AG04449 (cell line): ENCODE data around the gene CXCL8.
A peak's percentile ranks its signal among the peaks of the same experiment; 100 is the strongest.

Source experiments
- CTCF ChIA-PET: fragments of 350-600 bp; formaldehyde crosslinking; extraction: SDS; loops from one replicate; lab custom pipeline; 2021; ENCODE audit warnings: antibody characterized with exemption; lab: Yijun Ruan, JAX
- POLR2A ChIA-PET: fragments of 400-600, 350-600 bp; formaldehyde crosslinking; extraction: SDS; loops from one replicate; lab custom pipeline; 2020; ENCODE audit warnings: antibody characterized with exemption, inconsistent platforms; lab: Yijun Ruan, JAX
- DNase-seq: peaks from one replicate; pipeline ENCODE4 v3.0.0-alpha.2; 2010; ENCODE audit warnings: low read depth, low spot score
- H3K4me3 ChIP-seq: 2 replicates; pipeline ENCODE4 v1.5.1; 2011; ENCODE audit warnings: low read depth, mild to moderate bottlenecking, control low read depth, low read length
- CTCF ChIP-seq: IDR thresholded peaks from one replicate; pipeline ENCODE4 v1.5.1; 2011; ENCODE audit warnings: mild to moderate bottlenecking, moderate library complexity, low read length, control low read depth, inconsistent platforms; ENCODE audit not compliant: insufficient read depth; ENCODE audit errors: missing control alignments

Gene CXCL8

GRCh38 chr4:73728091-73728741 is 12.2 kb upstream of the CXCL8 start:
- TF ChIP-seq CTCF: no peak
- H3K4me3 ChIP-seq: no peak overlapping the region
- no peak for DNase-seq
- ChIA-PET POLR2A (no interaction called here), CTCF (interaction anchor here (0.8 to 2.5 kb wide), 9 partner anchors 8 to 406 kb away, joined by 3 to 9 read pairs (median 4); partner anchors contain the start of gene CXCL2)

GRCh38 chr4:73729534-73730165 is 10.7 kb upstream of the CXCL8 start:
- H3K4me3 ChIP-seq: no peak overlapping the region
- peak; percentile 84 for TF ChIP-seq CTCF
- ChIA-PET POLR2A (interaction anchor here (0.7 kb wide), 1 partner anchor 61 kb away, joined by 3 read pairs; no protein-coding TSS in a partner anchor), CTCF (interaction anchor here (0.7 to 3.5 kb wide), 47 partner anchors 9 to 410 kb away, joined by 3 to 40 read pairs (median 4); partner anchors contain the start of genes CXCL1, CXCL3 and CXCL8)
- DNase-seq: peak; percentile 63

- CTCF ChIA-PET: interaction anchor here (0.7 to 3.5 kb wide), 43 partner anchors 8 to 409 kb away, joined by 3 to 40 read pairs (median 5); partner anchors contain the start of genes CXCL1, CXCL3 and CXCL8
- H3K4me3 ChIP-seq: no peak overlapping the region
- DNase-seq: no peak
- POLR2A ChIA-PET: no interaction called here
- TF ChIP-seq CTCF: no peak
Measured at GRCh38 chr4:73730292-73730691, 10.1 kb upstream of the CXCL8 start.

- CTCF ChIA-PET: interaction anchor here (0.8 to 3.5 kb wide), 21 partner anchors 8 to 403 kb away, joined by 3 to 40 read pairs (median 7); partner anchors contain the start of genes CXCL1, CXCL3 and CXCL8
Measured at GRCh38 chr4:73730867-73731266, 9.5 kb upstream of the CXCL8 start.

GRCh38 chr4:73731968-73732610 is 8.3 kb upstream of the CXCL8 start:
- ChIA-PET POLR2A (no interaction called here), CTCF (interaction anchor here (1.2 to 3.5 kb wide), 5 partner anchors 10 to 402 kb away, joined by 3 to 40 read pairs (median 32); partner anchors contain the start of gene CXCL8)
- DNase-seq: no peak
- no peak for TF ChIP-seq CTCF
- H3K4me3 ChIP-seq: no peak overlapping the region

More at GRCh38 chr4:73730867-73731266, 9.5 kb upstream of the CXCL8 start:
- POLR2A ChIA-PET: no interaction called here
- H3K4me3 ChIP-seq: no peak overlapping the region
- no peak for DNase-seq
- no peak for TF ChIP-seq CTCF
